ENCODE data around the gene KRT39. TPM values are rescaled to one million over a fixed set of nuclear protein-coding genes. Genes with fewer than 3 reads are reported as not detected.
A peak's percentile ranks its signal among the peaks of the same experiment; 100 is the strongest.

The KRT39 gene
- total RNA-seq, 1 experiment from 2014 or later, result not detected

DNA sequence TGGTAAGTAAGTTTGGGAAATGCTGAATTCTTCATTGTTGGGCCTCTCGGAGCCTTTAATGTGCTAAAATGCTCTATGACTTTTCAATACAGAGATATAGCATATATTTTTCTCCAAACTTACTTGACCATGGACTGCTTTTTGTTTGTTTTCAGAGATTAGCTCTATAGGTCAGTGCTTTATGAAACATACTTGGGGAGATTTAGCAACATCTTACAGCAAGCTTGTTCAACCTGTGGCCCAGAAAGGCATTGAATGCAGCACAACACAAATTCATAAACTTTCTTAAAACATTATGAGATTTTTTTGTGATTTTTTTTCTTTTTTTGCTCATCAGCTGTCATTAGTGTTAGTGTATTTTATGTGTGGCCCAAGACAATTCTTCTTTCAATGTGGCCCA is 43.2 kb upstream of the KRT39 start:
- no peak overlapping the region for H2AFZ ChIP-seq (ENCODE audit: low read length)
- no peaks in the 10 kb centered on the region for H4K20me1 ChIP-seq (ENCODE audit: low read length)
- no peaks in the 10 kb centered on the region for H3K9me2 ChIP-seq (replicated peaks; ENCODE audit: low read length)
- H3K9me3 ChIP-seq (ENCODE audit: low read length), result no peaks in the 10 kb centered on the region
- peaks cover 46% of the 10 kb centered on the region for H3K4me1 ChIP-seq (ENCODE audit: insufficient read depth, low read length)
- no peaks in the 10 kb centered on the region for H3K79me2 ChIP-seq (ENCODE audit: low read length)
- no peaks in the 10 kb centered on the region for H3K27me3 ChIP-seq (ENCODE audit: low read length)
- H3K4me2 ChIP-seq (ENCODE audit: low read length), result peak overlapping the region; percentile 31
- no TSS peak for BruUV-seq (replicated peaks)
- H3K4me3 ChIP-seq (ENCODE audit: low read length), result no peak overlapping the region
- no peak for TF ChIP-seq EZH2 (IDR thresholded peaks at IDR 0.05; ENCODE audit: low read length, unreplicated experiment)
- TF ChIP-seq, protein P1, sequence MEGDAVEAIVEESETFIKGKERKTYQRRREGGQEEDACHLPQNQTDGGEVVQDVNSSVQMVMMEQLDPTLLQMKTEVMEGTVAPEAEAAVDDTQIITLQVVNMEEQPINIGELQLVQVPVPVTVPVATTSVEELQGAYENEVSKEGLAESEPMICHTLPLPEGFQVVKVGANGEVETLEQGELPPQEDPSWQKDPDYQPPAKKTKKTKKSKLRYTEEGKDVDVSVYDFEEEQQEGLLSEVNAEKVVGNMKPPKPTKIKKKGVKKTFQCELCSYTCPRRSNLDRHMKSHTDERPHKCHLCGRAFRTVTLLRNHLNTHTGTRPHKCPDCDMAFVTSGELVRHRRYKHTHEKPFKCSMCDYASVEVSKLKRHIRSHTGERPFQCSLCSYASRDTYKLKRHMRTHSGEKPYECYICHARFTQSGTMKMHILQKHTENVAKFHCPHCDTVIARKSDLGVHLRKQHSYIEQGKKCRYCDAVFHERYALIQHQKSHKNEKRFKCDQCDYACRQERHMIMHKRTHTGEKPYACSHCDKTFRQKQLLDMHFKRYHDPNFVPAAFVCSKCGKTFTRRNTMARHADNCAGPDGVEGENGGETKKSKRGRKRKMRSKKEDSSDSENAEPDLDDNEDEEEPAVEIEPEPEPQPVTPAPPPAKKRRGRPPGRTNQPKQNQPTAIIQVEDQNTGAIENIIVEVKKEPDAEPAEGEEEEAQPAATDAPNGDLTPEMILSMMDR (conservative IDR thresholded peaks at IDR 0.05; ENCODE audit: low read depth, low read length), result no peak
- TF ChIP-seq EZH2phosphoT487 (IDR thresholded peaks at IDR 0.05; ENCODE audit: borderline replicate concordance, low read length), result no peak
- ChIA-PET CTCF (interaction anchor here (0.6 kb wide), 1 partner anchor 50 kb away, joined by 3 read pairs; no protein-coding TSS in a partner anchor), POLR2A (ENCODE audit: unreplicated experiment) (no interaction called here)
- H3K27ac ChIP-seq (ENCODE audit: low read length), result peak overlapping the region; percentile 28
- H3F3A ChIP-seq (ENCODE audit: low read length, unreplicated experiment), result peaks cover 5% of the 10 kb centered on the region
- intact Hi-C loops (cut with micrococcal nuclease), result loop anchor here (10.0 kb wide), 2 partner anchors 55 to 95 kb away; partner anchors contain the start of genes KRTAP2-3 and KRTAP2-4
- no peaks in the 10 kb centered on the region for H3K36me3 ChIP-seq (ENCODE audit: low read depth, low read length)
- no peak for ATAC-seq
- no peak overlapping the region for H3K9ac ChIP-seq (ENCODE audit: low read length)
- DNase-seq, result no peak

DNA sequence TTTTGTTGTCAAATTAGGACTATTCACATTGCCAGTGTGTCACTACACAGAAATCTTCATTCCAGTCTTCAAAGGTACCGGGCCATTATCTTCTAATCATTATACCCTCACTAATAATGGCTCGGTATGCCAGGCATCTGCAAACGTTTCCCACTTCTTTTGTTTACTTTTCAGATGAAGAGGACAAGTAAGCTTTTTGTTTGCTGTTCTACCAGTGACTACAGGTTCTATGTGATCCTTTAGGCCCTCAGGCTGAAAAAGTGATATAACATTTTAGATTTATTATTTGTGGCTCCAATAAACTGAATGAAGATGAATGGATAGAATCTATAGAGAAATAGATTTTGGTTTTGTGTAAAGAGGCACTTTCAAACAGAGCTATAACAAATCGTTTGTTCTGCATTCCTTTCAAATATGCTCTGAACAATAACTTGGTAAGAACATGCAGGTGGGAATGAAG is 42.6 kb upstream of the KRT39 start:
- Histone ChIP-seq H4K20me1 (ENCODE audit: low read length) (no peaks in the 10 kb centered on the region), H3K79me2 (ENCODE audit: low read length) (no peaks in the 10 kb centered on the region), H3F3A (ENCODE audit: low read length, unreplicated experiment) (peaks cover 5% of the 10 kb centered on the region), H3K36me3 (ENCODE audit: low read depth, low read length) (no peaks in the 10 kb centered on the region), H3K4me1 (ENCODE audit: insufficient read depth, low read length) (peaks cover 45% of the 10 kb centered on the region), H3K27ac (ENCODE audit: low read length) (peak overlapping the region; percentile 28), H3K9me2 (replicated peaks; ENCODE audit: low read length) (no peaks in the 10 kb centered on the region), H3K4me2 (ENCODE audit: low read length) (peak overlapping the region; percentile 31), H3K27me3 (ENCODE audit: low read length) (no peaks in the 10 kb centered on the region), H3K9me3 (ENCODE audit: low read length) (no peaks in the 10 kb centered on the region), H3K9ac (ENCODE audit: low read length) (no peak overlapping the region), H3K4me3 (ENCODE audit: low read length) (no peak overlapping the region), H2AFZ (ENCODE audit: low read length) (no peak overlapping the region)
- DNase-seq, result peak; percentile 81
- TF ChIP-seq, protein P1 (conservative IDR thresholded peaks at IDR 0.05; ENCODE audit: low read depth, low read length), result no peak
- TF ChIP-seq EZH2phosphoT487 (IDR thresholded peaks at IDR 0.05; ENCODE audit: borderline replicate concordance, low read length), result no peak
- no peak for TF ChIP-seq EZH2 (IDR thresholded peaks at IDR 0.05; ENCODE audit: low read length, unreplicated experiment)
- ChIA-PET CTCF (interaction anchor here (0.6 kb wide), 1 partner anchor 50 kb away, joined by 3 read pairs; no protein-coding TSS in a partner anchor), POLR2A (ENCODE audit: unreplicated experiment) (no interaction called here)
- intact Hi-C loops (cut with micrococcal nuclease), result loop anchor here (10.0 kb wide), 2 partner anchors 55 to 95 kb away; partner anchors contain the start of genes KRTAP2-3 and KRTAP2-4
- BruUV-seq (replicated peaks), result no TSS peak
- peak; percentile 61 for ATAC-seq

DNA sequence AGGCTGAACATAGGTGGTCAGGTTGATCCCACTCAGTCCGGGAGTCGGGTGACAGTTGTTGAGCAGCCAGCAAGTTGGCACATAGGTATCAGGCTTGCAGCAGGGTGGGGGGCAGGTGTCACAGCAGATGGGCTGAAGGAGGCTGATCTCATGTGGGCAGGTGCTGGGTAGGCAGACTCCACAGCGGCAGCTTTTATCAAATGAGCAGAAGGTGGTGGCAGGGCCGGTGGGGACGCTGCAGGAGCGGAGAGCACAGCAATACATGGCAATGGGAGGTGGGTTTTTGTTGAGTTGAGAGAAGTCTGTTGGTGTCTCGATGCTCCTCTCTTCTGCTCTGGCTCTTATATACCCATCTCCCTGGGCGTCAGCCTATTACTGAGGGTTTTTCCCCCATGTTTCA is 42.1 kb upstream of the KRT39 start, which contains the start of gene KRTAP3-1:
Gene KRTAP3-1, minus strand, starts transcription at position 318 of the 400 bp plus-strand sequence. Its CDS starts 54 bp downstream, at position 264.
- Histone ChIP-seq H3K4me1 (ENCODE audit: insufficient read depth, low read length) (peaks cover 40% of the 10 kb centered on the region), H3F3A (ENCODE audit: low read length, unreplicated experiment) (peaks cover 5% of the 10 kb centered on the region), H3K9me2 (replicated peaks; ENCODE audit: low read length) (no peaks in the 10 kb centered on the region), H3K27me3 (ENCODE audit: low read length) (no peaks in the 10 kb centered on the region), H4K20me1 (ENCODE audit: low read length) (no peaks in the 10 kb centered on the region), H2AFZ (ENCODE audit: low read length) (no peak within 1 kb of the TSS), H3K4me3 (ENCODE audit: low read length) (no peak within 1 kb of the TSS), H3K79me2 (ENCODE audit: low read length) (no peaks in the 10 kb centered on the region), H3K36me3 (ENCODE audit: low read depth, low read length) (no peaks in the 10 kb centered on the region), H3K27ac (ENCODE audit: low read length) (peak within 1 kb of the TSS; percentile 28), H3K9me3 (ENCODE audit: low read length) (no peaks in the 10 kb centered on the region), H3K4me2 (ENCODE audit: low read length) (peak within 1 kb of the TSS; percentile 31), H3K9ac (ENCODE audit: low read length) (no peak within 1 kb of the TSS)
- TF ChIP-seq EZH2 (IDR thresholded peaks at IDR 0.05; ENCODE audit: low read length, unreplicated experiment), result no peak
- TF ChIP-seq, protein P1 (conservative IDR thresholded peaks at IDR 0.05; ENCODE audit: low read depth, low read length), result no peak
- no peak for TF ChIP-seq EZH2phosphoT487 (IDR thresholded peaks at IDR 0.05; ENCODE audit: borderline replicate concordance, low read length)
- intact Hi-C loops (cut with micrococcal nuclease), result loop anchor here (10.0 kb wide), 2 partner anchors 56 to 94 kb away; partner anchors contain the start of genes KRTAP2-3 and KRTAP2-4
- ATAC-seq (no peak), DNase-seq (no peak)
- no TSS peak for BruUV-seq (replicated peaks)
- POLR2A ChIA-PET (ENCODE audit: unreplicated experiment), result no interaction called here
- CTCF ChIA-PET, result no interaction called here
